OCI-LY3 (cell line): ENCODE results near the gene PDGFRA.

Experiments used
- CTCF ChIP-seq: fragments of 200-600, 300-600 bp; sonication (generic); IDR thresholded peaks from 2 replicates; pipeline ENCODE4 v1.5.1; 2014; ENCODE audit warnings: antibody characterized with exemption, low read length, low read depth
- EZH2phosphoT487 ChIP-seq: fragments of 200-600 bp; shearing (Covaris generic); IDR thresholded peaks from 2 replicates; pipeline ENCODE4 v1.6.1; 2018; ENCODE audit warnings: antibody characterized with exemption, mixed run types, low read depth

DNA sequence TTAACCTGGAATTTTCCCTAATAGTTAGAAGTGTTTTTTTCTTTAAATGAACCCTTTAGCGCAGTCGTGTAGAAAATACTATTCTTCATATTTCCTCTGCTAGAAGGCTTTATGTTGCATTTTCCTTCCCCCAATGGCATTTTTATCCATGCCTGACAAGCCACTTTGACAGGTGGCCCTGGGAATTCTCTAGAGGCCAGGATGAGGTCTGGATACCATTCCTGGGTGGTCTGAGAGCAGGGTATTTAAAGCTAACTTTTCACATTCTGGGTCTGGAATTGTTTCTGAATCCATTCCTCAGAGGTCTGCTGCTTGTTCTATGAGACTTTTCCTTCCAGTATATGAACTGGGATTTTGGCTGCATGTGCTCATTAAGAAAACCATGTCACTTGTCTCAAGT lies 31.2 kb upstream of the PDGFRA start:
- TF ChIP-seq CTCF: no peak
- no peak for TF ChIP-seq EZH2phosphoT487
